H9 (cell line): Measurements from ENCODE around the gene RIPOR1. TPM values are rescaled to one million over a fixed set of nuclear protein-coding genes. Genes with fewer than 3 reads are reported as not detected.

Experiments used
- DNase-seq: peaks from one replicate; pipeline ENCODE4 v3.0.0-alpha.2; 2017
- H2AFZ ChIP-seq: one replicate; pipeline ENCODE4 v1.6.1; 2013; ENCODE audit warnings: mild to moderate bottlenecking, low read length, control low read depth, moderate library complexity
- H2AK5ac ChIP-seq: 2 replicates; pipeline ENCODE4 v1.6.1; 2013; ENCODE audit warnings: low read length, control low read depth, mixed read lengths; ENCODE audit not compliant: insufficient read length
- H2BK120ac ChIP-seq: one replicate; pipeline ENCODE4 v1.6.1; 2013; ENCODE audit warnings: low read depth, mild to moderate bottlenecking, low read length, control low read depth, inconsistent platforms; ENCODE audit not compliant: poor library complexity, severe bottlenecking
- H2BK12ac ChIP-seq: 2 replicates; pipeline ENCODE4 v1.6.1; 2013; ENCODE audit warnings: low read length, control low read depth, mixed read lengths, low read depth; ENCODE audit not compliant: insufficient read length
- H2BK15ac ChIP-seq: 2 replicates; pipeline ENCODE4 v1.6.1; 2013; ENCODE audit warnings: low read depth, low read length, control low read depth
- H2BK20ac ChIP-seq: one replicate; pipeline ENCODE4 v1.6.1; 2013; ENCODE audit warnings: low read depth, mild to moderate bottlenecking, low read length, control low read depth, inconsistent platforms; ENCODE audit not compliant: poor library complexity, severe bottlenecking
- H2BK5ac ChIP-seq: 2 replicates; pipeline ENCODE4 v1.6.1; 2013; ENCODE audit warnings: low read length, control low read depth, mixed read lengths; ENCODE audit not compliant: insufficient read length
- H3K14ac ChIP-seq: 2 replicates; pipeline ENCODE4 v1.6.1; 2013; ENCODE audit warnings: low read length, control low read depth; ENCODE audit not compliant: insufficient read depth
- H3K18ac ChIP-seq: 2 replicates; pipeline ENCODE4 v1.6.1; 2013; ENCODE audit warnings: low read depth, mild to moderate bottlenecking, mixed read lengths, low read length, control low read depth; ENCODE audit not compliant: insufficient read length
- H3K23ac ChIP-seq: 2 replicates; pipeline ENCODE4 v1.6.1; 2013; ENCODE audit warnings: low read length, control low read depth, mixed read lengths, low read depth; ENCODE audit not compliant: insufficient read length
- H3K23me2 ChIP-seq: 2 replicates; pipeline ENCODE4 v1.6.1; 2013; ENCODE audit warnings: low read depth, mild to moderate bottlenecking, mixed read lengths, low read length, control low read depth; ENCODE audit not compliant: insufficient read length, poor library complexity, severe bottlenecking
- H3K27ac ChIP-seq: 2 replicates; pipeline ENCODE4 v1.5.1; 2013; ENCODE audit warnings: low read length, control low read depth, mixed read lengths, low read depth; ENCODE audit not compliant: insufficient read length
- H3K27me3 ChIP-seq: 2 replicates; pipeline ENCODE4 v1.6.1; 2013; ENCODE audit warnings: low read length, control low read depth, inconsistent platforms; ENCODE audit not compliant: insufficient read depth
- H3K4ac ChIP-seq: 2 replicates; pipeline ENCODE4 v1.6.1; 2013; ENCODE audit warnings: low read depth, mild to moderate bottlenecking, control low read depth, inconsistent platforms, low read length, moderate library complexity
- H3K4me1 ChIP-seq: 2 replicates; pipeline ENCODE4 v1.6.1; 2013; ENCODE audit warnings: low read length, control low read depth, inconsistent platforms; ENCODE audit not compliant: insufficient read depth
- H3K4me2 ChIP-seq: 2 replicates; pipeline ENCODE4 v1.6.1; 2013; ENCODE audit warnings: low read length, control low read depth, mixed read lengths; ENCODE audit not compliant: insufficient read length, insufficient read depth
- H3K56ac ChIP-seq: 2 replicates; pipeline ENCODE4 v1.6.1; 2013; ENCODE audit warnings: low read depth, mild to moderate bottlenecking, mixed read lengths, low read length, control low read depth; ENCODE audit not compliant: insufficient read length
- H3K79me1 ChIP-seq: 2 replicates; pipeline ENCODE4 v1.6.1; 2013; ENCODE audit warnings: low read depth, mild to moderate bottlenecking, moderate library complexity, low read length, control low read depth, inconsistent platforms; ENCODE audit not compliant: insufficient read depth, poor library complexity, severe bottlenecking
- H3K79me2 ChIP-seq: 2 replicates; pipeline ENCODE4 v1.6.1; 2013; ENCODE audit warnings: low read length, control low read depth, inconsistent platforms; ENCODE audit not compliant: insufficient read depth
- H3K9ac ChIP-seq: 2 replicates; pipeline ENCODE4 v1.6.1; 2013; ENCODE audit warnings: low read length, control low read depth, mixed read lengths; ENCODE audit not compliant: insufficient read length; ENCODE audit errors: extremely low read depth
- H3K9me3 ChIP-seq: one replicate; pipeline ENCODE4 v1.6.1; 2013; ENCODE audit warnings: low read depth, low read length, inconsistent platforms; ENCODE audit not compliant: control insufficient read depth
- H3T11ph ChIP-seq: one replicate; pipeline ENCODE4 v1.6.1; 2013; ENCODE audit warnings: mild to moderate bottlenecking, low read length, control low read depth, inconsistent platforms
- H4K20me1 ChIP-seq: one replicate; pipeline ENCODE4 v1.6.1; 2013; ENCODE audit not compliant: control insufficient read depth, insufficient read length, insufficient read depth
- H4K5ac ChIP-seq: 2 replicates; pipeline ENCODE4 v1.6.1; 2013; ENCODE audit warnings: low read depth, mild to moderate bottlenecking, mixed read lengths, low read length, control low read depth; ENCODE audit not compliant: insufficient read length
- H4K8ac ChIP-seq: replicated peaks from 2 replicates; pipeline ENCODE4 v1.6.1; 2013; ENCODE audit warnings: low read length, control low read depth, mixed read lengths, low read depth; ENCODE audit not compliant: insufficient read length
- H4K91ac ChIP-seq: 2 replicates; pipeline ENCODE4 v1.6.1; 2013; ENCODE audit warnings: low read depth, mild to moderate bottlenecking, moderate library complexity, mixed read lengths, low read length, control low read depth; ENCODE audit not compliant: insufficient read length
- H3K27ac Mint-ChIP-seq, 3 experiments: 2 replicates in 2 of 3; 3 replicates in 1 of 3; pipeline ENCODE4 v1.8.0; 2020 to 2021; ENCODE audit warnings: mixed read lengths in 3 of 3, mild to moderate bottlenecking in 1 of 3, moderate library complexity in 1 of 3
- H3K27me3 Mint-ChIP-seq: 2 replicates; pipeline ENCODE4 v1.8.0; 2021; ENCODE audit warnings: low read depth, mild to moderate bottlenecking, moderate library complexity, mixed read lengths
- H3K36me3 Mint-ChIP-seq, 3 experiments: 2 replicates in 2 of 3; 3 replicates in 1 of 3; pipeline ENCODE4 v1.8.0; 2020 to 2021; ENCODE audit warnings: low read depth in 3 of 3, mixed read lengths in 3 of 3; ENCODE audit not compliant: insufficient read depth in 1 of 3
- H3K4me1 Mint-ChIP-seq, 2 experiments: 2 replicates each; pipeline ENCODE4 v1.8.0; 2020; ENCODE audit warnings: mixed read lengths in 2 of 2
- H3K4me3 Mint-ChIP-seq, 2 experiments: 2 replicates in 1 of 2; 3 replicates in 1 of 2; pipeline ENCODE4 v1.8.0; 2020 to 2021; ENCODE audit warnings: mild to moderate bottlenecking in 2 of 2, mixed read lengths in 2 of 2, moderate library complexity in 1 of 2
- H3K9me3 Mint-ChIP-seq, 2 experiments: 2 replicates in 1 of 2; 3 replicates in 1 of 2; pipeline ENCODE4 v1.8.0; 2020; ENCODE audit warnings: mild to moderate bottlenecking in 2 of 2, mixed read lengths in 2 of 2, moderate library complexity in 1 of 2
- WGBS: extraction: QIAGEN DNeasy Blood & Tissue Kit; methylation state at CpG from one replicate; pipeline ENCODE4 v1.1.7; 2013; ENCODE audit warnings: missing lambda C conversion rate, low lambda C conversion rate, mixed read lengths; ENCODE audit not compliant: insufficient read length; ENCODE audit errors: extremely low coverage; 5-methylcytosine and 5-hydroxymethylcytosine counted together
- total RNA-seq: library from RNA; stranded (reverse); gene quantifications from 2 replicates; pipeline ENCODE4 v1.2.1, GENCODE V29; 2021
- TF ChIP-seq, protein P1 (sequence below): fragments of 200-600 bp; sonication (generic); conservative IDR thresholded peaks from 3 replicates; pipeline ENCODE4 v1.8.0; 2021; ENCODE audit warnings: antibody characterized with exemption, mild to moderate bottlenecking

The RIPOR1 gene
- total RNA-seq, 1 experiment from 2014 or later, result 14.3 TPM

DNA sequence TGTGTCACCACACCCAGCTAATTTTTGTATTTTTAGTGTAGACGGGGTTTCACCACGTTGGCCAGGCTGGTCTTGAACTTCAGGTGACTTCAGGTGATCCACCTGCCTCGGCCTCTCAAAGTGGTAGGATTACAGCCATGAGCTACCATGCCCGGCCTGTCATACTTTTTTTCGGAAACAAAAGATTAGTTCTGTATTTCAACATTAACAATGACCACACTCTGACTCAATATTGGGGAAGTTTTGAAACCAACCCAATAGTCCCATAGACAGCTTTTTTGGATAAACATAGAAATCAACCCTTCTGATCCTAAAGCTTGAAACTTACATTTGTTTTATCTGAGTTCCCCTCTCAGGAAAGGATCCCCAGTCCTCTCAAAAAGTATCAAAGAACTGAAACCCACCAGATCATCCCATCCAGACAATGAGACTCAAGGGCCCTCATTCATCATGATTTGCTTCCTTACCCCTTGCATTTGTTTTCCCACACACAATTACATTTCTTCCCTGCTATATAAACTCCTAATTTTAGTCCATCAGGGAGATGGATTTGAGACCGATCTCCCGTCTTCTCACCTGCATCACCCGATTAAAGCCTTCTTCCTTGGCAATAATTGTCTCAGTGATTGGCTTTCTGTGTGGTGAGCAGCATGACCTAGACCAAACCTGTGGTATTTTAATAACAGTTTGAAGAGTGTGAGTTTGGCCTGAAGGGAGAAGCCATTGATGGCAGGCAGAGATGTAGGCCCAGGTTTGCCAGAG is 38.1 kb upstream of the RIPOR1 start:
- DNase-seq, result no peak
- no peak overlapping the region for H2BK15ac ChIP-seq
- peaks cover 7% of the 10 kb centered on the region for H3K9me3 ChIP-seq
- no peak overlapping the region for H4K8ac ChIP-seq
- H3K23me2 ChIP-seq, result no peaks in the 10 kb centered on the region
- no peak overlapping the region for H2BK120ac ChIP-seq
- H4K5ac ChIP-seq, result no peak overlapping the region
- Mint-ChIP-seq H3K4me3 (no peak overlapping the region), H3K27ac (no peak overlapping the region), H3K27me3 (peaks cover 97% of the 10 kb centered on the region), H3K36me3 (peaks cover 0 to 2% (median 0%) of the 10 kb centered on the region in 3 experiments; a peak in 2 of 7 replicates), H3K4me1 (peaks cover 10 to 16% of the 10 kb centered on the region in 2 experiments), H3K9me3 (peaks cover 6 to 13% of the 10 kb centered on the region in 2 experiments; a peak in 4 of 5 replicates)
- no peak overlapping the region for H3K27ac ChIP-seq
- peaks cover 51% of the 10 kb centered on the region for H3K27me3 ChIP-seq
- H3K9ac ChIP-seq, result no peak overlapping the region
- no peak overlapping the region for H3K14ac ChIP-seq
- H3T11ph ChIP-seq, result no peak overlapping the region
- no peak overlapping the region for H3K4me2 ChIP-seq
- no peak overlapping the region for H3K4ac ChIP-seq
- no peak overlapping the region for H2AFZ ChIP-seq
- no peaks in the 10 kb centered on the region for H3K4me1 ChIP-seq
- no peak overlapping the region for H3K18ac ChIP-seq
- no peak overlapping the region for H2BK12ac ChIP-seq
- H4K20me1 ChIP-seq, result no peaks in the 10 kb centered on the region
- H4K91ac ChIP-seq, result no peak overlapping the region
- H3K23ac ChIP-seq, result no peak overlapping the region
- H2BK20ac ChIP-seq, result no peak overlapping the region
- H2AK5ac ChIP-seq, result no peak overlapping the region
- TF ChIP-seq, protein P1, sequence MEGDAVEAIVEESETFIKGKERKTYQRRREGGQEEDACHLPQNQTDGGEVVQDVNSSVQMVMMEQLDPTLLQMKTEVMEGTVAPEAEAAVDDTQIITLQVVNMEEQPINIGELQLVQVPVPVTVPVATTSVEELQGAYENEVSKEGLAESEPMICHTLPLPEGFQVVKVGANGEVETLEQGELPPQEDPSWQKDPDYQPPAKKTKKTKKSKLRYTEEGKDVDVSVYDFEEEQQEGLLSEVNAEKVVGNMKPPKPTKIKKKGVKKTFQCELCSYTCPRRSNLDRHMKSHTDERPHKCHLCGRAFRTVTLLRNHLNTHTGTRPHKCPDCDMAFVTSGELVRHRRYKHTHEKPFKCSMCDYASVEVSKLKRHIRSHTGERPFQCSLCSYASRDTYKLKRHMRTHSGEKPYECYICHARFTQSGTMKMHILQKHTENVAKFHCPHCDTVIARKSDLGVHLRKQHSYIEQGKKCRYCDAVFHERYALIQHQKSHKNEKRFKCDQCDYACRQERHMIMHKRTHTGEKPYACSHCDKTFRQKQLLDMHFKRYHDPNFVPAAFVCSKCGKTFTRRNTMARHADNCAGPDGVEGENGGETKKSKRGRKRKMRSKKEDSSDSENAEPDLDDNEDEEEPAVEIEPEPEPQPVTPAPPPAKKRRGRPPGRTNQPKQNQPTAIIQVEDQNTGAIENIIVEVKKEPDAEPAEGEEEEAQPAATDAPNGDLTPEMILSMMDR, result no peak
- no peak overlapping the region for H2BK5ac ChIP-seq
- no peaks in the 10 kb centered on the region for H3K79me1 ChIP-seq
- no peak overlapping the region for H3K56ac ChIP-seq
- no peaks in the 10 kb centered on the region for H3K79me2 ChIP-seq
- no CpG with 5 or more reads among the region's 8 CpGs for WGBS
